Measurements from ENCODE around the gene FGF3.

Gene FGF3

GRCh38 chr11:69803604-69804218 lies 15.5 kb downstream of the FGF3 start:
- TF ChIP-seq, protein P1, sequence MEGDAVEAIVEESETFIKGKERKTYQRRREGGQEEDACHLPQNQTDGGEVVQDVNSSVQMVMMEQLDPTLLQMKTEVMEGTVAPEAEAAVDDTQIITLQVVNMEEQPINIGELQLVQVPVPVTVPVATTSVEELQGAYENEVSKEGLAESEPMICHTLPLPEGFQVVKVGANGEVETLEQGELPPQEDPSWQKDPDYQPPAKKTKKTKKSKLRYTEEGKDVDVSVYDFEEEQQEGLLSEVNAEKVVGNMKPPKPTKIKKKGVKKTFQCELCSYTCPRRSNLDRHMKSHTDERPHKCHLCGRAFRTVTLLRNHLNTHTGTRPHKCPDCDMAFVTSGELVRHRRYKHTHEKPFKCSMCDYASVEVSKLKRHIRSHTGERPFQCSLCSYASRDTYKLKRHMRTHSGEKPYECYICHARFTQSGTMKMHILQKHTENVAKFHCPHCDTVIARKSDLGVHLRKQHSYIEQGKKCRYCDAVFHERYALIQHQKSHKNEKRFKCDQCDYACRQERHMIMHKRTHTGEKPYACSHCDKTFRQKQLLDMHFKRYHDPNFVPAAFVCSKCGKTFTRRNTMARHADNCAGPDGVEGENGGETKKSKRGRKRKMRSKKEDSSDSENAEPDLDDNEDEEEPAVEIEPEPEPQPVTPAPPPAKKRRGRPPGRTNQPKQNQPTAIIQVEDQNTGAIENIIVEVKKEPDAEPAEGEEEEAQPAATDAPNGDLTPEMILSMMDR (IDR thresholded peaks at IDR 0.05; ENCODE audit: borderline replicate concordance, insufficient read depth, low read depth, low read length) = no peak

DNA sequence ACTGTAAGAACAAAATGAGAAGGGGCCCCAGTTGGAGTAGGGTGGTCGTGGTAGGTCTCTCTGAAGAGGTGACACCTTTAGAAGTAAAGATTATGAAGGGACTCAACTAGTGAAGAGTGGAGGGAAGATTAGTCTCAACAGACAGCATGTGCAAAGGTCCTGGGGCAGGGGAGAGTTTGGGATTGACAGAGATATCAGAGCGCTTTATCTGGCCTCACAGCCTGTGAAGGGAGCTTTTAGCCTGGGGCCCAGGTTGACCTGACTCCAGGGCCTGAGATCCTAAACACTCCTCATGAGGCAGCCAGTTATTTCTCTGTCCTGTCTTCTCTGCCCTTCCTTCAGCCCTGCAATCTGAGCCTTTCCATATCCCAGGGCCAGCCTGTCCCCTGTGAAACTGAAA lies 16.2 kb downstream of the FGF3 start:
- TF ChIP-seq, protein P1 (IDR thresholded peaks at IDR 0.05; ENCODE audit: borderline replicate concordance, insufficient read depth, low read depth, low read length) = no peak

More at GRCh38 chr11:69803604-69804218, 15.5 kb downstream of the FGF3 start:
- H3K4me3 ChIP-seq (ENCODE audit: low read depth, low read length) = no peak overlapping the region

DNA sequence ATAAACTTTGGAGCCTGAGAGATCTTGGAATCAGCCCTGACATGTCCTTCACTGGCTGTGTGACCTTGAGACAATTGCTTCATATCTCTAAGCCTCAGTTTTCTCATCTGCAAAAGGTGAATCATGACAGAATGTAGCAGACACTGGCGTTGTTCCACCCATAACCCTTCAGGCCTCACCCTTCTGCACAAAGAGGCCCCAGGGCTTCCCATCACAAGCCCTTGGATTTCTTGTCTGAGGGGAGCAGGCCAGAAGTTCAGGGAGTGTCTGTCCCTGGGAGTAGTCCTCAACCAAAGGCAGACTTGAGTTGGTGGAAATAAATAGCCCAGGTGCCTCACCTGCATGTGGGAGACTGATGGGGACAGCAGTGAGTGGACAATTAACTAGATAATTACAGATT lies 16.6 kb downstream of the FGF3 start:
- no peak overlapping the region for H3K4me3 ChIP-seq (ENCODE audit: low read depth, low read length)
- TF ChIP-seq, protein P1 (IDR thresholded peaks at IDR 0.05; ENCODE audit: borderline replicate concordance, insufficient read depth, low read depth, low read length) = no peak

More for the DNA sequence above, 16.2 kb downstream of the FGF3 start:
- no peak overlapping the region for H3K4me3 ChIP-seq (ENCODE audit: low read depth, low read length)

DNA sequence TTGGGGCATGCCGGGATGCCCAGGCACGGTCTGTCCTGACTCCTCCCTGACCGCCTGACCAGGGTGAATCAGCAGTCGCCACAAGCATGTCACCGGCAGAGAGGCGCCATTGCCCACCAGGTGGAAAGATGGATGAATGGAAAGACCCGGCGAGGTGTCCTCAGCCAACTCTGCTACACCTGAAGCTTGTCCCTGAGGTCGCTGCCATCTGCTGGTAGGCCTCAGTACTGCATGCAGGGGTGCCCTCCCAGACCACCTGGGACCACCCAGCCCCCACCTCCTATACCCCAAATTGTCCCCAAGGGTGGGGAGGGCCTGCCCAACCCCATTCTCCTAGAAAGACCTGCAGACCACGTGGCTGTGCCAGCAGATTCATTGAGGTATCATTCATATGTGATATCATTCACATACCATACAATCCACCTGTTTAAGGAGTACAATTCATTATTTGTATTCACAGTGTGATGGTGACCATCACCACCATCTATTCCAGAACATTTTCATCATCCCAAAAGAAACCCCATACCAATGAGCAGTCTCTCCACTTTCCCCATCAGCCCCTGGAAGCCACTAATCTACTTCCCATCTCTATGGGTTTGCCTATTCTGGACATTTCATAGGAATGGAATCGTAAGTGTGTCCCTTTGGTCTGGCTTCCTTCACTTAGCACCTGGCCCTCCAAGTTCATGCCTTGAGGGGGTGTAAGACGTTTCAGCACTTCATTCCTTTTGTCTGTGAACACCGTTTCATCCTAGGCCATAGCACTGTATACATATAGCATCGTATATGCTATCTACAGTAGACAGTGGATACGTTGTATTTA lies 17.5 kb downstream of the FGF3 start:
- TF ChIP-seq, protein P1 (IDR thresholded peaks at IDR 0.05; ENCODE audit: borderline replicate concordance, insufficient read depth, low read depth, low read length) = peak; percentile 86
- no peak overlapping the region for H3K4me3 ChIP-seq (ENCODE audit: low read depth, low read length)

- H3K4me3 ChIP-seq (ENCODE audit: low read depth, low read length) = no peak overlapping the region
- TF ChIP-seq, protein P1 (IDR thresholded peaks at IDR 0.05; ENCODE audit: borderline replicate concordance, insufficient read depth, low read depth, low read length) = no peak
Observed at GRCh38 chr11:69800278-69800677, 18.9 kb downstream of the FGF3 start.

GRCh38 chr11:69799582-69799981 lies 19.6 kb downstream of the FGF3 start:
- TF ChIP-seq, protein P1 (IDR thresholded peaks at IDR 0.05; ENCODE audit: borderline replicate concordance, insufficient read depth, low read depth, low read length) = no peak
- H3K4me3 ChIP-seq (ENCODE audit: low read depth, low read length) = no peak overlapping the region

GRCh38 chr11:69799097-69799496 lies 20.1 kb downstream of the FGF3 start:
- TF ChIP-seq, protein P1 (IDR thresholded peaks at IDR 0.05; ENCODE audit: borderline replicate concordance, insufficient read depth, low read depth, low read length) = no peak
- H3K4me3 ChIP-seq (ENCODE audit: low read depth, low read length) = no peak overlapping the region
